K562 (cell line): ENCODE results near the gene C1orf167. TPM values are rescaled to one million over a fixed set of nuclear protein-coding genes. Genes with fewer than 3 reads are reported as not detected.

Source experiments
- ARNT ChIP-seq, 2 experiments: fragments of 450-650 bp; IDR thresholded peaks; 2 replicates each; pipeline ENCODE4 v1.6.1; 2016; ENCODE audit warnings: mild to moderate bottlenecking in 1 of 2
- CREB3L1 ChIP-seq: fragments of 450-650 bp; IDR thresholded peaks from 2 replicates; pipeline ENCODE4 v1.6.1; 2014; ENCODE audit warnings: low read depth, mild to moderate bottlenecking, moderate library complexity, borderline replicate concordance
- HIVEP1 ChIP-seq: fragments of 250-450 bp; sonication (Bioruptor Pico); IDR thresholded peaks from 2 replicates; pipeline ENCODE4 v1.4.0; 2020; ENCODE audit warnings: mild to moderate bottlenecking
- SAFB ChIP-seq: fragments of 200-400 bp; formaldehyde crosslinking; IDR thresholded peaks from 2 replicates; pipeline ENCODE4 v1.6.1; 2017; ENCODE audit warnings: low read depth, low read length, borderline replicate concordance
- STAG1 ChIP-seq: sonication (generic); formaldehyde crosslinking; IDR thresholded peaks from 2 replicates; pipeline ENCODE4 v1.5.0; 2020; ENCODE audit warnings: missing genetic modification reagents, borderline replicate concordance
- TCF3 ChIP-seq: sonication (generic); formaldehyde crosslinking; IDR thresholded peaks from 2 replicates; pipeline ENCODE4 v1.4.0; 2020; ENCODE audit warnings: mild to moderate bottlenecking, missing genetic modification reagents
- TCF7 ChIP-seq: sonication (generic); IDR thresholded peaks from 2 replicates; pipeline ENCODE4 v1.6.1; 2016; ENCODE audit warnings: antibody characterized with exemption, borderline replicate concordance
- ZBTB8A ChIP-seq: fragments of 450-650 bp; IDR thresholded peaks from 2 replicates; pipeline ENCODE4 v1.6.1; 2018; ENCODE audit warnings: mild to moderate bottlenecking, moderate library complexity; ENCODE audit not compliant: partially characterized antibody
- ZNF318 ChIP-seq, 2 experiments: fragments of 450-650 bp; IDR thresholded peaks; 2 replicates each; pipeline ENCODE4 v1.6.1; 2016; ENCODE audit warnings: mild to moderate bottlenecking in 2 of 2, borderline replicate concordance in 1 of 2, low read depth in 1 of 2, moderate library complexity in 1 of 2
- polyA plus RNA-seq, 8 experiments: library from polyadenylated mRNA; depleted of rRNA in 4 of 8; stranded (reverse) in 5 of 8; unstranded in 3 of 8; fragments of >200 nt; fragmentation: Nextera tagmentation in 2 of 8; fragmentation: Illumina TruSeq in 1 of 8; extraction: Ambion mirVana in 2 of 8; extraction: Trizol in 1 of 8; gene quantifications; 2 replicates each; pipeline versions ENCODE4 v1.2.1 to v1.2.3, GENCODE V29; 2011 to 2014; ENCODE audit warnings: inconsistent platforms in 1 of 8, missing spikeins in 1 of 8
- total RNA-seq, 7 experiments: library from RNA; depleted of rRNA in 6 of 7; stranded (reverse); fragments of >200 nt in 6 of 7; fragmentation: Illumina TruSeq in 2 of 7; extraction: Trizol in 2 of 7; gene quantifications; 2 replicates each; pipeline versions ENCODE4 v1.2.1 to v1.2.3, GENCODE V29; 2011 to 2021; ENCODE audit warnings: low replicate concordance in 1 of 7
- TF ChIP-seq, protein P1 (sequence below): fragments of 250-450 bp; sonication (Bioruptor Pico); IDR thresholded peaks from 2 replicates; pipeline ENCODE4 v1.9.0; 2021; ENCODE audit warnings: mild to moderate bottlenecking, inconsistent platforms

Gene C1orf167
- total and polyA plus RNA-seq, 9 of the 15 experiments (the other 6 are each of a cell fraction or from before 2014, with no cell fraction given) = 0.22 to 0.86 (median 0.31) TPM; not detected in 2

- TF ChIP-seq ZNF318 (IDR thresholded peaks at IDR 0.05; ENCODE audit: borderline replicate concordance in 1 of 2, low read depth in 1 of 2) (no peak), SAFB (no peak), STAG1 (no peak), ZBTB8A (no peak), HIVEP1 (no peak), CREB3L1 (no peak), TCF3 (CRISPR knock-in tag) (no peak; the same call in 1 of the 2 replicates), ARNT (IDR thresholded peaks at IDR 0.05) (0 out of 4 replicates have a peak, but pooled peaks of 1 of the 2 experiments have one; percentile 23), TCF7 (peak; percentile 18; the same call in 1 of the 2 replicates)
- TF ChIP-seq, protein P1, sequence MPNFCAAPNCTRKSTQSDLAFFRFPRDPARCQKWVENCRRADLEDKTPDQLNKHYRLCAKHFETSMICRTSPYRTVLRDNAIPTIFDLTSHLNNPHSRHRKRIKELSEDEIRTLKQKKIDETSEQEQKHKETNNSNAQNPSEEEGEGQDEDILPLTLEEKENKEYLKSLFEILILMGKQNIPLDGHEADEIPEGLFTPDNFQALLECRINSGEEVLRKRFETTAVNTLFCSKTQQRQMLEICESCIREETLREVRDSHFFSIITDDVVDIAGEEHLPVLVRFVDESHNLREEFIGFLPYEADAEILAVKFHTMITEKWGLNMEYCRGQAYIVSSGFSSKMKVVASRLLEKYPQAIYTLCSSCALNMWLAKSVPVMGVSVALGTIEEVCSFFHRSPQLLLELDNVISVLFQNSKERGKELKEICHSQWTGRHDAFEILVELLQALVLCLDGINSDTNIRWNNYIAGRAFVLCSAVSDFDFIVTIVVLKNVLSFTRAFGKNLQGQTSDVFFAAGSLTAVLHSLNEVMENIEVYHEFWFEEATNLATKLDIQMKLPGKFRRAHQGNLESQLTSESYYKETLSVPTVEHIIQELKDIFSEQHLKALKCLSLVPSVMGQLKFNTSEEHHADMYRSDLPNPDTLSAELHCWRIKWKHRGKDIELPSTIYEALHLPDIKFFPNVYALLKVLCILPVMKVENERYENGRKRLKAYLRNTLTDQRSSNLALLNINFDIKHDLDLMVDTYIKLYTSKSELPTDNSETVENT (CRISPR knock-in tag) = no peak
These were observed 41.2 kb downstream of the C1orf167 start (continued) for GRCh38 chr1:11802973-11803885.
